IMR-90 (cell line): Measurements from ENCODE around the gene PCYOX1L. TPM values are rescaled to one million over a fixed set of nuclear protein-coding genes. Genes with fewer than 3 reads are reported as not detected.

Experiments
- ATAC-seq: fragments of 200-7000 bp; cut with Tn5 transposase; 2 replicates; pipeline ENCODE4 v1.9.1; 2020; ENCODE audit warnings: low read depth, mild to moderate bottlenecking, moderate library complexity
- BruUV-seq: library from RNA; stranded (reverse); fragments of 400-500 nt; replicated peaks from 2 replicates; lab custom pipeline; 2021; lab: Mats Ljungman, UMichigan
- CTCF ChIA-PET: fragments of 300-600 bp; formaldehyde crosslinking; extraction: SDS; loops from one replicate; lab custom pipeline; 2021; ENCODE audit warnings: antibody characterized with exemption; lab: Yijun Ruan, JAX
- POLR2A ChIA-PET: fragments of 300-600 bp; sonication (Branson Sonifier 250); formaldehyde crosslinking; loops from one replicate; lab custom pipeline; 2022; ENCODE audit warnings: antibody characterized with exemption; ENCODE audit not compliant: unreplicated experiment; lab: Charles Lee
- DNase-seq: peaks from one replicate; pipeline ENCODE4 v3.0.0; 2013
- H2AFZ ChIP-seq: replicated peaks from 2 replicates; pipeline ENCODE3; 2013; ENCODE audit warnings: low read length, mild to moderate bottlenecking; ENCODE audit not compliant: poor library complexity
- H2AK5ac ChIP-seq: 2 replicates; pipeline ENCODE4 v1.6.1; 2013; ENCODE audit warnings: low read depth, low read length, inconsistent platforms
- H2AK9ac ChIP-seq: replicated peaks from 2 replicates; pipeline ENCODE3; 2013; ENCODE audit warnings: mild to moderate bottlenecking, low read depth, low read length, moderate library complexity; ENCODE audit not compliant: poor library complexity
- H2BK120ac ChIP-seq: 2 replicates; pipeline ENCODE4 v1.6.1; 2013; ENCODE audit warnings: low read depth, low read length, inconsistent platforms
- H2BK15ac ChIP-seq: 3 replicates; pipeline ENCODE4 v1.6.1; 2013; ENCODE audit warnings: low read depth, low read length, inconsistent platforms
- H2BK20ac ChIP-seq: 2 replicates; pipeline ENCODE4 v1.6.1; 2013; ENCODE audit warnings: low read depth, mild to moderate bottlenecking, inconsistent platforms, low read length, moderate library complexity
- H2BK5ac ChIP-seq: 2 replicates; pipeline ENCODE4 v1.6.1; 2013; ENCODE audit warnings: mild to moderate bottlenecking, low read depth, low read length, inconsistent platforms; ENCODE audit not compliant: poor library complexity, severe bottlenecking
- H3K14ac ChIP-seq: replicated peaks from 2 replicates; pipeline ENCODE4 v1.6.1; 2013; ENCODE audit warnings: low read depth, low read length, inconsistent platforms
- H3K18ac ChIP-seq: 2 replicates; pipeline ENCODE4 v1.6.1; 2013; ENCODE audit warnings: low read depth, low read length, control low read depth
- H3K23ac ChIP-seq: 2 replicates; pipeline ENCODE4 v1.6.1; 2013; ENCODE audit warnings: low read depth, low read length, inconsistent platforms
- H3K27ac ChIP-seq: 2 replicates; pipeline ENCODE4 v1.5.1; 2013; ENCODE audit warnings: mild to moderate bottlenecking, control low read depth, low read length; ENCODE audit not compliant: insufficient read depth
- H3K27me3 ChIP-seq: 2 replicates; pipeline ENCODE4 v1.6.1; 2013; ENCODE audit warnings: low read length; ENCODE audit not compliant: control insufficient read depth, insufficient read depth
- H3K36me3 ChIP-seq: 2 replicates; pipeline ENCODE4 v1.6.1; 2013; ENCODE audit warnings: low read length, mixed read lengths; ENCODE audit not compliant: control insufficient read depth, insufficient read depth
- H3K4ac ChIP-seq: 2 replicates; pipeline ENCODE4 v1.6.1; 2013; ENCODE audit warnings: low read depth, low read length, inconsistent platforms
- H3K4me1 ChIP-seq: 2 replicates; pipeline ENCODE4 v1.6.1; 2013; ENCODE audit warnings: low read length, mixed read lengths; ENCODE audit not compliant: control insufficient read depth, insufficient read depth
- H3K4me2 ChIP-seq: 2 replicates; pipeline ENCODE4 v1.6.1; 2013; ENCODE audit warnings: low read depth, mild to moderate bottlenecking, control low read depth, low read length, moderate library complexity
- H3K4me3 ChIP-seq: 2 replicates; pipeline ENCODE4 v1.5.1; 2013; ENCODE audit warnings: low read depth, mild to moderate bottlenecking, control low read depth, low read length, moderate library complexity; ENCODE audit not compliant: insufficient read depth
- H3K56ac ChIP-seq: 2 replicates; pipeline ENCODE4 v1.6.1; 2013; ENCODE audit warnings: low read length, inconsistent platforms; ENCODE audit not compliant: insufficient read depth; ENCODE audit errors: extremely low read depth
- H3K79me1 ChIP-seq, 2 experiments: 2 replicates each; pipeline ENCODE4 v1.6.1; 2013; ENCODE audit warnings: low read length in 2 of 2, inconsistent platforms in 1 of 2, low read depth in 1 of 2
- H3K9ac ChIP-seq: 2 replicates; pipeline ENCODE4 v1.6.1; 2013; ENCODE audit warnings: low read depth, low read length, control low read depth
- H3K9me1 ChIP-seq: 2 replicates; pipeline ENCODE4 v1.6.1; 2013; ENCODE audit warnings: low read length, inconsistent platforms; ENCODE audit not compliant: insufficient read depth
- H3K9me3 ChIP-seq: 2 replicates; pipeline ENCODE4 v1.6.1; 2013; ENCODE audit warnings: low read length; ENCODE audit not compliant: control insufficient read depth, insufficient read depth
- H4K20me1 ChIP-seq: 2 replicates; pipeline ENCODE4 v1.6.1; 2013; ENCODE audit warnings: low read length, inconsistent platforms; ENCODE audit not compliant: insufficient read depth
- H4K5ac ChIP-seq: 2 replicates; pipeline ENCODE4 v1.6.1; 2013; ENCODE audit warnings: mild to moderate bottlenecking, low read depth, low read length, control low read depth
- H4K8ac ChIP-seq, 2 experiments: 2 replicates each; pipeline ENCODE4 v1.6.1; 2013; ENCODE audit warnings: low read depth in 2 of 2, low read length in 2 of 2, control low read depth in 1 of 2, inconsistent platforms in 1 of 2
- H4K91ac ChIP-seq: 2 replicates; pipeline ENCODE4 v1.6.1; 2013; ENCODE audit warnings: low read depth, low read length, inconsistent platforms; ENCODE audit not compliant: insufficient read depth
- BHLHE40 ChIP-seq: fragments of 150-350 bp; IDR thresholded peaks from 2 replicates; pipeline ENCODE4 v1.6.1; 2016; ENCODE audit warnings: mild to moderate bottlenecking, low read depth, low read length
- CEBPB ChIP-seq: IDR thresholded peaks from 2 replicates; pipeline ENCODE4 v1.6.1; 2012; ENCODE audit warnings: low read depth, low read length, improper control_type of control experiment
- CHD1 ChIP-seq: IDR thresholded peaks from 2 replicates; pipeline ENCODE4 v1.6.1; 2012; ENCODE audit warnings: low read depth, low read length, improper control_type of control experiment
- ELK1 ChIP-seq: fragments of 150-350 bp; IDR thresholded peaks from 2 replicates; pipeline ENCODE4 v1.6.1; 2016; ENCODE audit warnings: low read depth, mild to moderate bottlenecking, low read length, moderate library complexity, borderline replicate concordance
- FOS ChIP-seq: fragments of 150-350 bp; IDR thresholded peaks from 2 replicates; pipeline ENCODE4 v1.6.1; 2016; ENCODE audit warnings: low read depth, low read length
- MAFK ChIP-seq: IDR thresholded peaks from 2 replicates; pipeline ENCODE4 v1.6.1; 2012; ENCODE audit warnings: low read depth, low read length, improper control_type of control experiment
- MAZ ChIP-seq: IDR thresholded peaks from 2 replicates; pipeline ENCODE4 v1.6.1; 2012; ENCODE audit warnings: low read depth, mild to moderate bottlenecking, low read length, improper control_type of control experiment, moderate library complexity, borderline replicate concordance
- MXI1 ChIP-seq: IDR thresholded peaks from 2 replicates; pipeline ENCODE4 v1.6.1; 2012; ENCODE audit warnings: low read depth, mild to moderate bottlenecking, low read length, moderate library complexity, borderline replicate concordance
- NFE2L2 ChIP-seq: fragments of 150-350 bp; IDR thresholded peaks from 2 replicates; pipeline ENCODE4 v1.6.1; 2016; ENCODE audit warnings: low read depth, mild to moderate bottlenecking, low read length
- POLR2A ChIP-seq: IDR thresholded peaks from 2 replicates; pipeline ENCODE4 v1.6.1; 2012; ENCODE audit warnings: mild to moderate bottlenecking, low read depth, low read length
- RAD21 ChIP-seq: IDR thresholded peaks from 2 replicates; pipeline ENCODE4 v1.6.1; 2012; ENCODE audit warnings: low read length, improper control_type of control experiment
- RCOR1 ChIP-seq: IDR thresholded peaks from 2 replicates; pipeline ENCODE4 v1.6.1; 2012; ENCODE audit warnings: mild to moderate bottlenecking, low read length, improper control_type of control experiment; ENCODE audit not compliant: insufficient replicate concordance
- RFX5 ChIP-seq: IDR thresholded peaks from 2 replicates; pipeline ENCODE4 v1.8.0; 2012; ENCODE audit warnings: low read depth, mild to moderate bottlenecking, low read length, moderate library complexity
- SMC3 ChIP-seq: fragments of 150-350 bp; IDR thresholded peaks from 2 replicates; pipeline ENCODE4 v1.6.1; 2016; ENCODE audit warnings: low read depth, mild to moderate bottlenecking, antibody characterized with exemption, low read length, moderate library complexity
- USF2 ChIP-seq: fragments of 150-350 bp; IDR thresholded peaks from 2 replicates; pipeline ENCODE4 v1.6.1; 2017; ENCODE audit warnings: mild to moderate bottlenecking, antibody characterized with exemption, low read length, low read depth
- WGBS, 2 experiments: methylation state at CpG; one replicate each; pipeline versions ENCODE4 v1.1.5 to v1.1.7; 2013; ENCODE audit warnings: missing lambda C conversion rate in 2 of 2; ENCODE audit not compliant: insufficient read length in 1 of 2; ENCODE audit errors: extremely low coverage in 2 of 2; 5-methylcytosine and 5-hydroxymethylcytosine counted together
- dilution Hi-C: fragments of 300-500 bp; cut with HindIII; formaldehyde crosslinking; loops from one replicate; pipeline ENCODE4 v1.14.3; 2018; ENCODE audit warnings: low sequenced_read_pairs; ENCODE audit not compliant: unreplicated experiment
- in situ Hi-C: fragments of 300-500 bp; cut with MboI; formaldehyde crosslinking; loops from 3 replicates; pipeline ENCODE4 v1.14.3; 2019; ENCODE audit warnings: low sequenced_read_pairs, inconsistent platforms, mixed read lengths
- intact Hi-C: fragments of 100-400 bp; cut with micrococcal nuclease; formaldehyde crosslinking; loops from 2 replicates; pipeline ENCODE4 v1.10.0; 2022
- polyA plus RNA-seq, 3 experiments: library from polyadenylated mRNA; depleted of rRNA; stranded (reverse); fragments of >200 nt; gene quantifications; 2 replicates each; pipeline ENCODE4 v1.2.3, GENCODE V29; 2012; ENCODE audit warnings: low replicate concordance in 1 of 3
- total RNA-seq: library from RNA; depleted of rRNA; stranded (reverse); fragments of >200 nt; gene quantifications from 2 replicates; pipeline ENCODE4 v1.2.3, GENCODE V29; 2012
- TF ChIP-seq, protein P1 (sequence below): conservative IDR thresholded peaks from 2 replicates; pipeline ENCODE4 v1.5.1; 2012; ENCODE audit warnings: mild to moderate bottlenecking, low read depth, low read length, improper control_type of control experiment

Gene PCYOX1L
- total and polyA plus RNA-seq, 2 of the 4 experiments (the other 2 are of a cell fraction): 7.0 to 14.3 TPM

DNA sequence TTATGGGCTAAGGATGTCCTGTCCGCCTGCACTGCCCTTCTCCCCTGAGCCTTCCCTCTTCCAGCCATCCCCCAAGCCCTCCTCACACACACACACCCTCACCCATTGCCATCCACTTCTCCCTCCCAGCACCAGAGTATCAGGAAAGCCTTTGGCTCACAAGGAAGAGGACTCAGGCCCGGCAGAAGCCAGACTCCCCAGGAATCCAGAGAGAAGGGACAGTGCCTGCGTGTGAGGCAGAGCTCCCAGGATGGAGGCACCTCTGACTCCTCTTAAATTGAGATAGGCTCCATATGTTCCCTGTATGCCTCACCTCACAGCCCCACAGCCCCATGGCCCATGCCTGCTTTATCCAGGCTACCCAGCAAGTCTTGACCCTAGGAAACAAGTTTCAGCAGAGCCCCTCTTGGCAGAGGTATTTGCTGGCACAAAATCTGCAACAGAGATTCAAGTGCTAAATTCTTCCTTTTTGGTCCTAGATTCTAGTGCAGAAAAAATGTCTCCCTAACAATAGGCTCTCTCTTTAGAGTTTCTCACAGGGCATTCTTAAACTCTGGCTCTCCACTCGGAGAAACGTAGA is 20.5 kb downstream of the PCYOX1L start:
- ATAC-seq: peak; percentile 8; the same call in 1 of the 2 replicates
- Histone ChIP-seq H3K9me3 (no peaks in the 10 kb centered on the region), H3K4me2 (no peak overlapping the region), H3K14ac (peak overlapping the region; percentile 63; the same call in 1 of the 2 replicates), H2BK120ac (no peak overlapping the region; the same call in 1 of the 2 replicates), H3K23ac (no peak overlapping the region), H3K18ac (no peak overlapping the region), H3K4me3 (no peak overlapping the region), H3K36me3 (no peaks in the 10 kb centered on the region), H4K8ac (no peak overlapping the region), H3K79me1 (peaks cover 0 to 5% of the 10 kb centered on the region in 2 experiments; a peak in 1 of 4 replicates), H2BK15ac (no peak overlapping the region), H4K5ac (no peak overlapping the region), H3K4ac (peak overlapping the region; percentile 9; the same call in 1 of the 2 replicates), H3K56ac (no peak overlapping the region), H3K27ac (no peak overlapping the region), H3K9ac (no peak overlapping the region), H4K91ac (no peak overlapping the region), H3K9me1 (no peaks in the 10 kb centered on the region), H2AK9ac (no peak overlapping the region), H3K27me3 (no peaks in the 10 kb centered on the region), H3K4me1 (peaks cover 9% of the 10 kb centered on the region; the same call in 1 of the 2 replicates), H2AFZ (peak overlapping the region; percentile 47), H2BK5ac (no peak overlapping the region), H2AK5ac (no peak overlapping the region), H4K20me1 (no peaks in the 10 kb centered on the region), H2BK20ac (no peak overlapping the region)
- CTCF ChIA-PET: no interaction called here
- BruUV-seq: no TSS peak
- dilution Hi-C loops (no loop called here), intact Hi-C loops (no loop called here), in situ Hi-C loops (no loop called here)
- TF ChIP-seq, protein P1, sequence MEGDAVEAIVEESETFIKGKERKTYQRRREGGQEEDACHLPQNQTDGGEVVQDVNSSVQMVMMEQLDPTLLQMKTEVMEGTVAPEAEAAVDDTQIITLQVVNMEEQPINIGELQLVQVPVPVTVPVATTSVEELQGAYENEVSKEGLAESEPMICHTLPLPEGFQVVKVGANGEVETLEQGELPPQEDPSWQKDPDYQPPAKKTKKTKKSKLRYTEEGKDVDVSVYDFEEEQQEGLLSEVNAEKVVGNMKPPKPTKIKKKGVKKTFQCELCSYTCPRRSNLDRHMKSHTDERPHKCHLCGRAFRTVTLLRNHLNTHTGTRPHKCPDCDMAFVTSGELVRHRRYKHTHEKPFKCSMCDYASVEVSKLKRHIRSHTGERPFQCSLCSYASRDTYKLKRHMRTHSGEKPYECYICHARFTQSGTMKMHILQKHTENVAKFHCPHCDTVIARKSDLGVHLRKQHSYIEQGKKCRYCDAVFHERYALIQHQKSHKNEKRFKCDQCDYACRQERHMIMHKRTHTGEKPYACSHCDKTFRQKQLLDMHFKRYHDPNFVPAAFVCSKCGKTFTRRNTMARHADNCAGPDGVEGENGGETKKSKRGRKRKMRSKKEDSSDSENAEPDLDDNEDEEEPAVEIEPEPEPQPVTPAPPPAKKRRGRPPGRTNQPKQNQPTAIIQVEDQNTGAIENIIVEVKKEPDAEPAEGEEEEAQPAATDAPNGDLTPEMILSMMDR: no peak
- TF ChIP-seq SMC3 (no peak), CEBPB (no peak), POLR2A (no peak), MAFK (no peak), MXI1 (no peak), CHD1 (no peak), RAD21 (no peak), NFE2L2 (no peak), FOS (no peak), MAZ (no peak), ELK1 (no peak), RCOR1 (no peak), BHLHE40 (no peak), USF2 (no peak), RFX5 (no peak)
- WGBS, 2 experiments: no CpG with 5 or more reads among the region's 5 CpGs
- POLR2A ChIA-PET: no interaction called here
- no peak for DNase-seq
